Gastroesophageal sphincter (tissue), 4 donors: ENCODE measurements around the gene PADI4. TPM values are rescaled to one million over a fixed set of nuclear protein-coding genes. Genes with fewer than 3 reads are reported as not detected.

ENCODE experiments used
- ATAC-seq: fragments of 150-250 bp; one replicate; pipeline ENCODE4 v1.9.1; 2016; ENCODE audit warnings: mild to moderate bottlenecking, moderate library complexity
- H3K27ac ChIP-seq, 4 donors: fragments of 200-600 bp; sonication (generic) in 3 of 4; 1 replicate in 3 of 4; 2 replicates in 1 of 4; pipeline ENCODE4 v1.5.1; 2016 to 2019
- H3K27me3 ChIP-seq: fragments of 200-600 bp; sonication (generic); one replicate; pipeline ENCODE4 v1.5.1; 2019
- H3K36me3 ChIP-seq, 2 donors: fragments of 200-600 bp; sonication (generic); one replicate each; pipeline ENCODE4 v1.5.1; 2019; ENCODE audit warnings: control low read depth in 1 of 2
- H3K4me1 ChIP-seq, 3 donors: fragments of 200-600 bp; sonication (generic); 1 replicate in 2 of 3; 2 replicates in 1 of 3; pipeline ENCODE4 v1.5.1; 2016 to 2019; ENCODE audit warnings: control low read depth in 2 of 3
- H3K4me3 ChIP-seq, 2 donors: fragments of 200-600 bp; sonication (generic); one replicate each; pipeline ENCODE4 v1.5.1; 2019; ENCODE audit warnings: mild to moderate bottlenecking in 1 of 2, moderate library complexity in 1 of 2
- H3K9me3 ChIP-seq, 3 donors: fragments of 200-600 bp; sonication (generic); one replicate each; pipeline ENCODE4 v1.5.1; 2017 to 2019; ENCODE audit warnings: control low read depth in 2 of 3
- CTCF ChIP-seq, 4 experiments: fragments of 200-600 bp in 2 of 4; fragments of 450-650 bp in 2 of 4; sonication (generic) in 1 of 4; IDR thresholded peaks; one replicate each; pipeline ENCODE4 v1.5.1; 2017 to 2019; ENCODE audit warnings: antibody characterized with exemption in 4 of 4, mild to moderate bottlenecking in 2 of 4, moderate library complexity in 2 of 4
- EP300 ChIP-seq: sonication (generic); formaldehyde crosslinking; IDR thresholded peaks from one replicate; pipeline ENCODE4 v1.6.1; 2017; ENCODE audit warnings: antibody characterized with exemption, mild to moderate bottlenecking
- POLR2A ChIP-seq, 2 donors: fragments of 450-650 bp; IDR thresholded peaks; one replicate each; pipeline ENCODE4 v1.6.1; 2017; ENCODE audit warnings: antibody characterized with exemption in 2 of 2, mild to moderate bottlenecking in 2 of 2, moderate library complexity in 1 of 2
- POLR2AphosphoS5 ChIP-seq: sonication (generic); formaldehyde crosslinking; IDR thresholded peaks from one replicate; pipeline ENCODE4 v1.6.1; 2017; ENCODE audit warnings: antibody characterized with exemption
- WGBS, 2 donors: methylation state at CpG; one replicate each; pipeline ENCODE4 v1.1.5; 2018; ENCODE audit warnings: low coverage in 1 of 2; 5-methylcytosine and 5-hydroxymethylcytosine counted together
- total RNA-seq, 4 donors: library from RNA; depleted of rRNA; stranded (reverse); fragments of >200 nt; gene quantifications; one replicate each; pipeline ENCODE4 v1.1.0, GENCODE V29; 2016

Gene PADI4
- total RNA-seq, 4 donors from 2014 or later = 1.6 TPM; not detected in 3

DNA sequence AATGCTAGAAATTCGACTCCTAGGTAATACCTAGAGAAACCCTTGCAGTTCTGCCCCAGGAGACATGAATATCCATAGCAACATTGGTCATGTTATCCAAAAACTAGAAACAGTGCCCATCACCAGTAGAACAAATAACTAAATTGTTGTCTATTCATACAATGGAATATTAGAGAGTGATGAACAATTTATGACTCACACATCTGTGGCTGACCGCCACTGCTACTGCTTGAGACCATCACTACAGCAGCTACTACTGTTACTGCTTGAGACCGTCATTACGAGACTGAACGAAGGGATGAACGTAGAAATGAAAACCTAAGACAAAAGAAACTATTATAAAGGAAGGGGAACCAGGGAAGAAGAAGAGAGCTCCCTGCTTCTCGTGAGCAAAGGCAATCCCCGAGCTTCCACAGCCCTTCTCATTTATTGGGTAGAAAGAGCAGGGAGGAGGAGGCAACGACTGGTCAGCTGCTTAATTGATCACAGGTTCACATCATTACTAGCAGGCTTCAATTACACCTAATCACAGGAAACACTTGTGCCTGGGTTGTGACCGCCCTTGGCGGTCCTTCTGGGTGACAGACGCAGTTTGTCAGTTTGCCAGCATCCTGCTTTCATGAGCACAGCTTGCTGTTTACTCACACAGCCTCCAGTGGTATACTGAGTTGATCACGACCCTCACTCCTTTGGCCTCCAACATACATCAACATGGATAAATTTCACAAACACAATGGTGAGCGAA lies 14.1 kb upstream of the PADI4 start:
- no peak overlapping the region for H3K27ac ChIP-seq
- peaks cover 0 to 4% (median 0%) of the 10 kb centered on the region in 3 donors for H3K4me1 ChIP-seq
- 49 to 58% methylated on average over 10 to 14 of the region's 14 CpGs for whole genome bisulfite sequencing, 2 donors

DNA sequence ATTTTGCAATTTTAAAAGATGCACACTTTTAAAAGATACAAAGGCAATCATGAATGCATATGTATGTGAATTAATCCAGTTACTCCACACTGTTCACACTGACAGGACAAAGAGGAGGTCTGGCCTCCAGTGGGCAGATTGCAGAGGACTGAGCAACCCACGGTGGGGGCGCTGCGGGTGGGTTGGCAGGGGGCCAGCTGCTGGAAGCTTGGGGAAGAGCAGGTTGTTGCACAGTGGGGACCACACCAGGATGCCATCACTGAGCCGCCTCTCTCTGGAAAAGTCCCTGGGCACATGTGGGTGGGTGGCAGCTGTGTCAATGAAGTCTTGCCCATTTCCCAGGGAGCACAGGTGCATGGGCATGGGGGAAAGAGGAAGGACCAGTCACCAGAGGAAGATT lies 12.7 kb upstream of the PADI4 start:
- Histone ChIP-seq H3K36me3 (no peaks in the 10 kb centered on the region), H3K27me3 (peaks cover 46% of the 10 kb centered on the region), H3K4me3 (no peak overlapping the region), H3K9me3 (peaks cover 0 to 36% (median 0%) of the 10 kb centered on the region in 3 donors), H3K27ac (no peak overlapping the region), H3K4me1 (no peaks in the 10 kb centered on the region)
- ATAC-seq = no peak
- no peak for TF ChIP-seq CTCF (IDR thresholded peaks at IDR 0.05)
- no peak for TF ChIP-seq POLR2A (IDR thresholded peaks at IDR 0.05)
- no peak for TF ChIP-seq EP300
- no peak for TF ChIP-seq POLR2AphosphoS5
- WGBS, 2 donors = no CpG with 5 or more reads among the region's 4 CpGs

More for the DNA sequence above, 14.1 kb upstream of the PADI4 start:
- H3K9me3 ChIP-seq = peaks cover 0 to 25% (median 0%) of the 10 kb centered on the region in 3 donors
- no peak overlapping the region for H3K4me3 ChIP-seq
- no peak for ATAC-seq
- no peaks in the 10 kb centered on the region for H3K36me3 ChIP-seq
- TF ChIP-seq CTCF (IDR thresholded peaks at IDR 0.05) = no peak
- TF ChIP-seq POLR2A (IDR thresholded peaks at IDR 0.05) = no peak
- no peak for TF ChIP-seq POLR2AphosphoS5
- no peak for TF ChIP-seq EP300
- H3K27me3 ChIP-seq = peaks cover 58% of the 10 kb centered on the region

DNA sequence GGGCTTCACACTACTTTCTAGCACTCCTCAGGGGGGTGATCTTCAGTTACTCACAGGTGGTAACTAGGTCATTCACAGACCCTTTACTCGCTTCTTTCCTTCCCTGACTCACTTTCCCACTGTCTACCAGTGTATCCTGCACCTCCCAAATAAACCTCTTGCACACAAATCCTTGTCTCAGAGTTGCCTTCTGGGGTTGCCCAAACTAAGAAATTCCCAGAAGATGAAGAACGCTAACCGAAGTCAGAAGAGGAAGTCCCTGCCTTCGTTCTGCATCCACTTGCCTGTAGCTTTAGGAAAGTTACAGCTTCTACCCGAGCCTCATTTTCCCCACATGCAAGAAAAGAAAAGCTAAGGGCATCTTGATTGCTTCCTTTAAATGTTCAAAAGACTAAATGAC lies 11.9 kb upstream of the PADI4 start:
- Histone ChIP-seq H3K4me1 (no peaks in the 10 kb centered on the region), H3K4me3 (no peak overlapping the region), H3K27me3 (peaks cover 46% of the 10 kb centered on the region), H3K9me3 (peaks cover 0 to 44% (median 0%) of the 10 kb centered on the region in 3 donors), H3K36me3 (no peaks in the 10 kb centered on the region), H3K27ac (no peak overlapping the region)
- WGBS, 2 donors = 50 to 65% methylated on average over 1 to 5 of the region's 5 CpGs
- ATAC-seq = no peak
- TF ChIP-seq POLR2A (IDR thresholded peaks at IDR 0.05) (no peak), POLR2AphosphoS5 (no peak), CTCF (IDR thresholded peaks at IDR 0.05) (no peak), EP300 (no peak)

DNA sequence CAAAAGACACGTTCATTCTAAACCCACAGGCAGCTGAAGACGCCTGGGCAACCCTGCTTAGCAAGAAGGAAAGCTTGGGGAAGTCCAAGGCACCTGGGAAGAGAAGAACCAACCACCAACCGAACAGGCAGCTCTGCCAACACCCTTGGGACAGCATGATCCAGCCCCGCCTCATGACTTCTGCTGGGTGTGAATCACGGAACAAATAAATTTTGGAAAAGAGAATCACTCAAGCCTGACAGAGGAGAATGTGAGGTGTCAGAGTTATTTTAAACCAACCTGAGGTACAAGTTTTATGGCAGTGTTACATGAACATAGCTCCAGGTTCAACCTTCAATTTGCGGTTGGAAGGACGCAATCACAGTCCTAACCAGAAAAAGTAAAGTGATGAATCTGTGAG lies 10.0 kb upstream of the PADI4 start:
- H3K36me3 ChIP-seq = no peaks in the 10 kb centered on the region
- H3K4me3 ChIP-seq = no peak overlapping the region
- peaks cover 0 to 62% (median 0%) of the 10 kb centered on the region in 3 donors for H3K9me3 ChIP-seq
- H3K27me3 ChIP-seq = peaks cover 32% of the 10 kb centered on the region
- 51 to 75% methylated on average over 2 to 4 of the region's 7 CpGs for WGBS, 2 donors
- no peak overlapping the region for H3K27ac ChIP-seq
- ATAC-seq = no peak
- H3K4me1 ChIP-seq = no peaks in the 10 kb centered on the region
- TF ChIP-seq POLR2AphosphoS5 (no peak), CTCF (IDR thresholded peaks at IDR 0.05) (no peak), POLR2A (IDR thresholded peaks at IDR 0.05) (no peak), EP300 (no peak)

- WGBS, 2 donors = 75 to 81% methylated on average over 4 to 5 of the region's 5 CpGs
These were observed 6.2 kb upstream of the PADI4 start for GRCh38 chr1:17301767-17302166.

More at GRCh38 chr1:17301767-17302166, 6.2 kb upstream of the PADI4 start:
- no peaks in the 10 kb centered on the region for H3K36me3 ChIP-seq
- TF ChIP-seq EP300 (no peak), POLR2A (IDR thresholded peaks at IDR 0.05) (no peak), POLR2AphosphoS5 (no peak), CTCF (IDR thresholded peaks at IDR 0.05) (no peak)
- H3K27me3 ChIP-seq = peaks cover 20% of the 10 kb centered on the region
- H3K4me1 ChIP-seq = no peaks in the 10 kb centered on the region
- H3K4me3 ChIP-seq = no peak overlapping the region
- peaks cover 0 to 46% (median 0%) of the 10 kb centered on the region in 3 donors for H3K9me3 ChIP-seq
- ATAC-seq = no peak
- H3K27ac ChIP-seq = no peak overlapping the region
